Gastrocnemius medialis (tissue), 4 donors: ENCODE data around the gene TMLHE.
"Not testable (repeated sequence)": the region's sequence is repeated elsewhere in the genome, so short reads cannot be mapped to it uniquely, and the experiment has no call there.

Source experiments
- CTCF ChIP-seq, 5 experiments: fragments of 450-650 bp in 3 of 5; fragments of 200-600 bp in 2 of 5; sonication (generic) in 2 of 5; IDR thresholded peaks in 4 of 5; conservative IDR thresholded peaks in 1 of 5; 1 replicate in 4 of 5; 2 replicates in 1 of 5; pipeline ENCODE4 v1.5.1; 2016 to 2019; ENCODE audit warnings: antibody characterized with exemption in 5 of 5, mild to moderate bottlenecking in 3 of 5, moderate library complexity in 3 of 5
- POLR2A ChIP-seq, 2 donors: fragments of 450-650 bp; IDR thresholded peaks; one replicate each; pipeline ENCODE4 v1.6.1; 2017; ENCODE audit warnings: antibody characterized with exemption in 2 of 2, mild to moderate bottlenecking in 2 of 2, moderate library complexity in 2 of 2

GRCh38 chrX:155527023-155527422 is 85.7 kb downstream of the TMLHE start:
- not testable (repeated sequence) for TF ChIP-seq CTCF (IDR thresholded peaks at IDR 0.05 in 4 of 5, conservative IDR thresholded peaks at IDR 0.05 in 1 of 5); POLR2A (IDR thresholded peaks at IDR 0.05)
